GM21360 (cell line): ENCODE data around the gene CACNA1S.

Source experiments
- ATAC-seq: cut with Tn5 transposase; IDR thresholded peaks from one replicate; pipeline ENCODE4 v1.9.1; 2021; ENCODE audit warnings: mild to moderate bottlenecking, moderate library complexity; ENCODE audit not compliant: unreplicated experiment

The CACNA1S gene

DNA sequence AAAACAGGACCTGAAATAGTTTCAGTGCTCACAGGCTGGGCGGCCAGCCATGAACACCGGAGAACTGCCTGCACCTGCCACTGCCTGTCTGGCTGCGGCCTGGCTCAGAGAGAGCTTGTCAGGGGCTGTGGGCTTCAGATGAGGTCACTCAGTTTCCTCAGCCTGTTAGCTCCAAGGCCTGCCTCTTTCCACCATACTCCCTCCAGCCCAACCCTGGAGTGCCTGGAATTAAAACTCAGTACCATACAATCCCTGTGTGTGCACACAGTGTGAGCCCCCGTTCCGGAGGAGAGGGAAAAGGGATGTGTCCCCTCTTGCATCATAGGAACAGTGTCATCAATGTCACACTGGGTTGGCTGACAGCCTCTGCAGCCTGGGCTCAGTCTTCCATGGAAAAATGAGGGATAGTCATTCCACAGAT, 16.2 kb downstream of the CACNA1S start:
- ATAC-seq, result no peak

DNA sequence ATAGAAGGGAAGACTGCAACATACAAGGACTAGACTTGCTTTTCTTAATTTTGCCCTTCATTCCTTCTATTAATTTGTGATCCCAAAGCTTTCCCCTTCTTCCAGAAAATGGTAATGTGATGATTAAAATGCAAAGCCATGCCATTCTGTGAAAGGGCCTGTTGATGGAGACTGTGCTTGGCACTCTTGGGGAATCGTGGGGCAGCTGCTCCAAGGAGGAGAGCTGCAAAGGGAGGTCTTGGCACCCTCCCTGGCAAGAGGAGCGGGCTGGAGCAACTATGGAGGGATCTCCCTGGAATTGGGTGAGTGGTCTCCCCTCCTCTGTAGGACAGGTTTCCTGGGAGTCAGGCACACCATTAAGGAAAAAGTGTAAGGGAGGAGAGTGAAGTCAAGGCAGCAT, 16.6 kb downstream of the CACNA1S start:
- ATAC-seq, result no peak

DNA sequence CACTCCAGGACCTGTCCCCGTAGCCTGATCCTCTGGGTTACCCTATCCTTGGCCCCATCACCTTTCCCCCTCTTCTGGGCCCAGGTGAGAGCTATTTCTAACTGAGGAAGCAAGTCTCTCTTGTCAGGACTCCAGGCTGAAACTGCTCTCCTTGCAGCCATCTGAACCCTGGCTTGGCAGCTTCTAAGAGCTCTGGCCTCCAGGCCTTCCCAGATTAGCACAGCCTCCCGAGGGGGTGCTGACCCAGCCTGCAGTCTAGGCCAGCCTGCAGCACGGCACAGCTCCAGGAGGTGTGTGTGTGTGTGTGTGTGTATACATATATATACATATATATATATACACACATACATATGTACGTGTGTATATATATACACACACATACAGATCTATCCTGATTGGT, 17.4 kb downstream of the CACNA1S start:
- no peak for ATAC-seq

DNA sequence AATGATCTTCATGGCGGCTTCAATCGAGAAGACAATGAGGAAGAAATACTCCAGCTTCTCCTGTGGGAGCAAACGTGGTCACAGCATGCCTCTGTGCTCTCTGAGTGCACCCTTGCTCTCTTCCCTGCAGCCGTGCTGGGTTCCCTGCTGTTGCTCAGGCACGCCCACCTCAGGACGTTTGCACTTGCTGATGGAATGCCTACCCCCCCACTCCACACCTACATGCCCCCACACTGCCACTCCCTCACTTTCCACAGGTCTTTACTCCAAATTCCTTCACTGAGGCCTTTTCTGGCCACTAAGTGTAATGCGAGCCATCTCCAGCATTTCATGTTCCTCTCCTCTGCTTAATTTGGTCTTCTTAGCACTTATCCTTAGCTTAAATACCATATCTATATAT, 18.3 kb downstream of the CACNA1S start:
- no peak for ATAC-seq

DNA sequence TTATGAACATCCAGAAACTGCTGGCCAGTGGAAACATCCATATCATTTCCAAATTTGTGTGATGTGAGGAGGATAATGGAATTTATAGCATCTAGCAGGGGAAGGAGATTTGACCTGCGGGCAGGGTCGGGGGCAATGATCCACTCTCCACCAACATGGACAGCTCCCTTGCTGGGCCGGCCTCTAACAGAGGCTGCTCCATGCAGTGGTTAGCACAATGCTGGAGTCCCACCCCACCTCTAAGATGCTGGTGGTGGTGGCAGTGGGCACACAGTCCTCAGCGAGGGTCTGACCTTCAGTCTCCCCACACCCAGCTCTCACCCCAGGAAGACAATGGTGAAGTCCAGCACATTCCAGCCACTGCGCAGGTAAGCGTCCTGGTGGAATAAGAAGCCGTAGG, 18.7 kb downstream of the CACNA1S start:
- ATAC-seq, result no peak

DNA sequence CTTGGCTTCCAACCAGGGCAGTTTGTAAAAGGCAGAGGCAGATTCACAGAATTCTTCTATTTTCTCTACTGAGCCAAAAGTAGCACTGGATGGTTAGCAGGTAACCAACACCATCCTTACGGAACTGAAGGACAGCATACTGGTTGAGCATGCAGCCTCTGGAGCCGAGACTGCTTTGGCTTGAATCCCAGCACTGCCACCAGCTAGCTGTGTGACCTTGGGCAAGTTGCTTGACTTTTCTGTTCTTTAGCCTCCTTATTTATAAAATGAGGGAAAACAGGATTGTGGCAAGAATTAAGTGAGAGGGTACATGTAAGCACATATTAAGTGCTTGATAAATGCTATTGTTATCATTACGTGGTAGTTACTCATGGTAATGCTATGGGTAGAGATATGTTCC, 19.5 kb downstream of the CACNA1S start:
- ATAC-seq, result no peak

DNA sequence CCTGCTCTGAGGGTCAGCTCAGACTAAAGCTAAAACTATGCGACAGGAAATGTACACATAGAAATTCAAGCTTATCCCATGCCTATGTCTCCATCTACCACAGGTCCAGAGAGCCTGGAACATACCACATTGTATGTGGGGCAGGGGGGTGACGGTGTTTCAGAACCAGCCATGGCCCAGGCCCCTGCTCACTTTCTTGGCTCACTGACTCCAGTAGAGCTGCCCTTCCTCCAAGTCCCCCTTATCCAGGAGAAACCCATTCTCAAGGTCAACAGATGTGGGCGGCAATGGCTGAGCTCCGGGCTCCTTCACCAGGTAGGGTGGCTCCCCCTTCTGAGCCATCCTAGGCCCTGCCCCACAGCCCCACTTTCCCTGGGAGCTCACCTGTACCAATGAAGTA, 21.0 kb downstream of the CACNA1S start:
- ATAC-seq, result no peak

DNA sequence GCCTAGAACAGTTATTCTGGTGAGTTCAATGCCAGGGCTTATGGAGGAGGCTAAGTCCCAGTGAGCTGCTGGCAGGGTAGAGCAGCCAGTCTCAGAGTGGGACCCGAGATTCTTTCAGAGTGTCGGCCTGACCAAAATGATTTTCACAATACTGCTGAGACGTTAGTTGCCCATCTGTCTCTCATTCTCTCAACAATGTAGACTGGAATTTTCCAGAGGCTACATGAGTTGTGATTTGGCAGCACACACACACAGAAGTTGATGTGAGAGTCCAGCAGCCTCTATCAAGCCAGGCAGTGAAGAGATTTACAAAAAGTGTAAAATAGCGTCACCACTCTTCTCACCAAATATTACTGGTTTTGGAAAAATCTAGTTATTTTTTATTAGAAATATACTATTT, 21.7 kb downstream of the CACNA1S start:
- ATAC-seq, result no peak

DNA sequence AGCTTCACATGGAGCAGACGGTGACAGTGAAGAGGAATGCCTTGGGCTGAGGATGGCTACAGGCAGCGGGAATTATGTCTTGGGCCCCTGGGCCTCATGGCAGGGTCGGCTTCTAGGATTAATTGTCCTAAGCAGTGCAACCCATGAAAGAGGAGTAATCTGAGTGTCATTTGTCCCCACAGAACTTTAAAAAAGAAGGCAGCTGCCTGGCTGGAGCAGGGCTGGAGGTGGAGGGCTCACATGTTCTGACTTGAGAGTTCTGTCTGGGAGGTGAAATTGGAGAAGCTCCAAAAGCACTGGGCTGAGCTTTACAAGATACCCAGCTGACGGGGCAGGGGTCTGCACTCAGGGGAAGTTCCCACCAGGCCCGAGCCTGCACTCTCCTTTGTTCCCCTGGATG, 22.6 kb downstream of the CACNA1S start:
- no peak for ATAC-seq

DNA sequence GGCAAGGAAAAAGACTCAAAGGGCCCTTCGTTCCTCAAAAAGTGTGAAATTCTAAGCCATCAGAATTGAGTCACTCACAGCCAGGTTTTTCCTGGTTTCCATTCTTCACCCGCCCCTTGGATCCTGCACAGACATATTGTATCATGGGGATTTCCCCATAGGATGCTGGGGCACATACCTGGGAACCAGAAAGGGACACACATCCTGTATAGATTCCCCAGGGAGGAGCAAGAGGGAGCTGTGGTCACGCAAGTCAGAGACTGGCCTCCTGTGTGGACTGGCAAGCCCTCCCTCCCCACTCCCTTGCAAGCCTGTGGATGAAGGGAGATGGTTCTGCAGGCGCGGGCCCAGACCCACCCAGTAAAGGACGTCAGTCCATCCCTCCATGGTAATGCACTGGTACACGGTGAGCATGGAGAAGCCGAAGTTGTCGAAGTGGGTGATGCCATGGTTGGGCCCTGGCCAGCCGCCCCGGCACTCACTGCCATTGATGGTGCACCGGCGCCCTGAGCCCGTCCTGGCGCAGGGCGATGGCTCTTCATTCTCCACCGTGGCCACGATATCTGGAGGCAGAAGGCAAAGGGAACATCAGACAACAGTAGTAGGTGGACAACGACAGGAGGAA, 23.2 kb downstream of the CACNA1S start:
- no peak for ATAC-seq

DNA sequence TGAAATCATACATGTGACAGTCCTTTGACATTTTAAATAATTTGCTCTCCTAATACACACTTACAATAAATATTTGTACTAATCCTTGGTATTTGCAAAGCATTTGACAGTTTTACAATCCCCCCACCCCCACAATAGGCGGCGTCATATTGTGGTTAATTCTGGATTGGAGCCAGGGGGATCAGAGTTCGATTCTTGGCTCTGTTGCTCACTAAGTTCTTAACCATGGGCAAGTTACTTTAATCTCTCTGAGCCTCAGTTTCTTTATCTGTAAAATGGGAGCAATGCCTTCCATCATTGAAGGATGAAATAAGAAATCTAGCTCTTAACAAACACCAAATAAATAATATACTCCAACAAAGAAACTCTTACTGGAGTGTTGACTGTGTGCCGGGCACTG, 23.8 kb downstream of the CACNA1S start:
- no peak for ATAC-seq

DNA sequence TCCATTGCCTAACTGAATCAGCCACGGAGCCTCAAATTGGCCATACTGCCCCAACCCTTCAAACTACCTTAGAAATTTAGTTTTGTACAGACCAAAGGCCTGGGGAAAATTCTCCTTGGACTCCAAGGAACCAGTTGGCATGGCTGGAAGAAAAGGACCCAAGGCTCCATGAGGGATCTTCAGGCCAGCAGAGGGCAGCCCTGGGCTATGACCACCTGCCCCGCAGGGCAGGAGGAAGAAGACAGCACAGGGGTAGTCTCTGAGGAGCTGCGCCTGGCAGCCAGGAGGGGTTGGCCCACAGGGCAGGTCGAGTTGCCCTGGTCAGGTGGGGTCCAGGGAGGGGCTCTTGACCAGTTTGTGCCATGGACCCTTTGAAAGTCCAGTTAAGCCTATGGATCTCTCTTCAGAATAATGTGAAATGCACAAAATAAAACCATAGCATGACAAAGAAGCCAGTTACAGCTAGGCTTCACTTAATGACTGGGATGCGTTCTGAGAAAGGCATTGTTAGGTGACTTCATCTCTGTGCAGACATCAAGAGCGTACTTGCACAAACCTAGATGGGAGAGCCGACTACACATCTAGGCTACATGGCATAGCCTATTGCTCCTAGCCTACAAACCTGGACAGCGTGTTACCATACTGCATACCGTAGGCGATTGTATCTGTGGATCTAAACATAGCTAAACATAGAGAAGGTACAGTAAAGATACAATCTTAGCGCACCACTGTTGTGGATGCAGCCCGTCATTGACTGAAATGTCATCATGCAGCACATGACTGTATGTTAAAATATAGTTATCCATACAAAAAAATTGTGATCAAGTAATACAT, 26.1 kb downstream of the CACNA1S start:
- no peak for ATAC-seq

DNA sequence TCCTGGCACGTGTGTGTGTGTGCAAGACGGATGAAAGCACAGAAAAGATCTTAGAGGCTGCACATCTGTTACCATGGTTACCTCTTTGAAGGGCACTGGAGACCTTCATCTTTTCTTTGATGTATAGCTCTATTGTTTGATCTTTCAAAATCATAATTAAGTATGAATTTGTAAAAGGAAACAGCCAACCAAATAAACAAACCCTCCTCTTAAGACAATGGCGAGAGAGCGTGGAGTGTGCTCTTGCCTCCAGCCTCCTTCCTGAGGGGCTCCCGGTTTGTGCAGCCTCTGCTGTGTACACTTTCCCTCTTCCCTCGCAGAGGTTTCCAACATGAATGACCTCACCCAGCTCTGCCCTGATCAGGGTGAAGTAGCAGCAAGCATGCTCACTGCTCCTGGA, 27.9 kb downstream of the CACNA1S start:
- ATAC-seq, result no peak

DNA sequence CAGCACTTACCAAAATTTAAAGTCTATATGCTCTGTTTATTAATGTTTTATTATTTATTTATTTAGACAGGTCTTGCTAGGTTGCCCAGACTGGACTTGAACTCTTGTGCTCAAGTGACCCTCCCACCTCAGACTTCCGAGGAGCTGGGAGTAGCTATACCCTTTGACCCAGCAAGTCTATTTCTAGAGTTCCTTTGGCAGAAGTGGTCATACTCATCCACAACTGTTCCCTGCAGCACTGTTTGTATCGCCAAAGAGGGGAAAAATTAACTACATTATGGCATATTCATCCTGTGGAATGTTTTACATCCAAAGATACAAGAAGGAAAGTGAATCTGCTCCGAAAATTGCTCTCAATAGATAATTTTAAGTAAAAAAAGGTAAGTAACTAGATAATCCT, 28.5 kb downstream of the CACNA1S start:
- ATAC-seq, result no peak

DNA sequence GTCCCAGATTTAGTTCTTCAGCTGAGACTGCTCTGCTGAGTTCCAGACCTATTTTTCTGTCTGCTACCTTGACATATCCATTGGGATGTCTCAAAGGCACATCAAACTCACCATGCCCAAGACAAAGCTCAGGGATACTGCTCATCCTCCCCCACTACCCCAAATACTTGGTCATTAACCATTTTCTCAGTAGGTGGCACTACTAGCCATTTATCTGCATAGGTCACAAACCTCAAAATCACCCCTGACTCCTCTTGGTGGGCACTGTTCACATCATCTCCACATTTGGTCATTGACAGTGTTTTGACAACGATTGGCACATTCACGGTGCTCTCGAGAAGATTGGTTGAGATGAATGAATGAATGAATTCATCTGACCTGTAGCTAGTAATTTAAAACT, 32.1 kb downstream of the CACNA1S start:
- ATAC-seq, result no peak

DNA sequence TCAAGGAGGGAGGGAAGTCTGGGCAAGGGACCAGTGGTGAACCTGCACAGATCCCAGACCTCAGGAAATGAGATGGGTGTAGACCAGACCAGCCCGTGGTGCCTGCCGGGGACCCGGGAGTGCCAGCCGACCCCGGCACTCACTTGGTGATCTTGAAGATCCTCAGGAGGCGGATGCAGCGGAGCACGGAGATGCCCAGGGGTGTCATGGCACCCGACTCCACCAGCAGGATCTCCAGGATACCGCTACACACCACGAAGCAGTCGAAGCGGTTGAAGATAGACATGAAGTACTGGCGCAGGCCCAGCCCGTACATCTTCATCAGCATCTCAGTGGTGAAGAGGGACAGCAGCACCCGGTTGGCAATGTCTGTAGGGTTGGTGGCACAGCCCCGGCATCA, 34.5 kb downstream of the CACNA1S start:
- ATAC-seq, result no peak

DNA sequence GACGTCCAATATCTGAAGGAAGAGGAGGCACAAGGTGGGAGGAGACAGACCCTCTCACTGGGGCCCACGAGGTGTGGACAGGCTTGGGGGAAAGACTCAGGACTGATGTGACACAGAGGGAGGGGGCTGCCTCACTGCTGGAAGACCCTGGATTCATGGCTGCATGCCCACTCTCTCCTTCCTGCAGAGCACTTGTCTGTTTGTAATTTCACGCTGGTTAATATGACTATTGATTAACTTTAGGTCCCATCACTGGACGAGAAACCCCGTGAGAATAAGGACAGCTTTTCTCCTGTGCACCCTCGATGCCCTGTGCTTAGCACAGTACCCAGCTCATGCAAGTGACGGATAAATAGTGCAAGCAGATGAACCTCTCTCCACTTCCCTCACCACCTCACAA, 35.1 kb downstream of the CACNA1S start:
- ATAC-seq, result no peak

DNA sequence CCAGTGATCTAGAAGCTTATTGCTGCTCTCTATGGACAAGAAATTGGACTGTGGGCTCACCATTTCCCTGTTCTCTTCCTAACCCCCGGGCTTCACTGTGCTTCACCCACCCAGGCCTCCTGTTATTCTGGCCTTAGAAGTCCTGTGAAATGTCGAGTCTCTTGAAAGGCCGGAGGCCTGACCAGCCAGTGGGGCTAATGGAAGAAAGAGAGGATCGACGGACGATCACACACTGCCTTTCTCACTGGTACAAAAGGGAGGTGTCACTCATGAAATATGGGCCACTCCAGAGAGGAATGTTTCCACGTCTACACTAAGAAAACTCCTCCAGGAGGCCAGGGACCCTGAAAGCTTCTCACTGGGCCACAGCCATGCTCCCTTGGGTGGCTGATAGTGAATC, 36.1 kb downstream of the CACNA1S start:
- no peak for ATAC-seq

DNA sequence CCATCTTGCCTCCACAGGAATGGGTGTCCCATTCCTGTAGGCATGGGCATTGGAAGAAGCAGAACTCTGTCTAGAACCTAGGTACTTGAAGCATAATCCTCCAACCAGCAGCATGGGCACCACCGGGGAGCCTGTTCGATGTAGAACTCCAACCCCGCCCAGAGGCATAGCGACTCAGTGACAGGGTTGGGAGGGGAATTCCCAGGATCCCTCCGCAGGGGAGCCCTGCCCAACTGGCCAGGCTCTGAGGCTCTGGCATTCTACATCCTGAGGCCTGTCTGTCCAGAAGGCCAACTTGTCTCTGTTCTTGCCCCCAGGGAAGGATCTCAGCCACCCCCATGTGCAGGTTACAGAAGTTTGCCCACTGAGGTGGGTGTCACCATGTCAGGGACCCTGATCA, 38.2 kb downstream of the CACNA1S start:
- no peak for ATAC-seq

DNA sequence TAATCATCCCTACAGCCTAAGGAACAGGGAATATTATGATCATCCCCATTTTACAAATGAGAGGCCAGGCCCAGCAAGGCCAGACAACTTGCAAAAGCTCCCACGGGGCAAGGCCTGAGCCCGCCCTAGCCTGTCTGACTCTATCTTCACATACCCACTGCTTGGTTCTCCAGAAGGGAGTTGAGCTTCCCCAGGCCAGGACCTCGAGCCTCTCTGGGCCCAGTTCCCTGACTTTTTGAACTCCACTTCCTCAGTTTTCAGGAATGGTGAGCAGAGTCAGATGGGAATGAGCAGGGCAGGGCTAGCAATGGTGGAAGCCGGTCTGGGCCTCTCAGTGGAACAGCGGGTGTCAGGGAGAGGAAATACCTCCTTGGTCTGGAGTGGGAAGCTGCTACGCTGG, 39.3 kb downstream of the CACNA1S start:
- ATAC-seq, result no peak

DNA sequence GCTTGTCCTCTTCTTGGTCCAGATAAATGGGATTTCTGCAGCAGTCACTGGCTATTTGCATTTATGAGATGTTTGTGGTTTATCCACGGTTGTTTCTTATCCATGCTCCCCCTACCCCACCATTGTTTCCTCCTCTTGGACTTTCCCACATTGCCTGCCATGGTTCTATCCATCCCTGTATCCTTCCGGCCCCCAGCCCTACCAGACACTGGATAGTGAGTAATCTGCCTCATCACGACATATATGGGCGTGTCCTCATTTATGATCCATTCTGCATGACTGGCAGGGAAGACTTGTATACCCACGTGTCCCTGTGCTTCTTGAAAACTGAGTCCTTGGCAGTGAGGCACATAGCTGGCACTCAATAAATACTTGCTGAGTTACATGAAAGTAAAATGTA, 40.1 kb downstream of the CACNA1S start:
- ATAC-seq, result no peak

DNA sequence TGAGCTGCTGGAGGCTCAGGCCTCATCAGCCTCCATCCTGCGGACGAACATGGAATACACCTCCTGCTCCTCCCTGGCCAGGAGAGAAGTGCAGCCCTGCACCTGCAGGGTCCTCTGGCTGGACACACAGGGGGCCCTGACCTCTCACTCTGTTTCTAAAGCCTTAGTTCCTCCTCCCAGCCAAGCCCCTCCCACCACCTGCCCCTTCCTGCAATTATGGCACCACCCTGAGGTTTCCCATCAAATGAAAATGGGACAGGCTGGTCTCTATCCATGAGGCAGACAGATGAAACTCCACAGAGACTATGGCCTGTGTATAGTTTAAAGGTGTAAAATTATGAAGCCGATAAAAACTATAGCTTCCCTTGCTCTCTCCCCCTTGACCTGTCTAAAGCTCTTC, 42.6 kb downstream of the CACNA1S start:
- no peak for ATAC-seq

DNA sequence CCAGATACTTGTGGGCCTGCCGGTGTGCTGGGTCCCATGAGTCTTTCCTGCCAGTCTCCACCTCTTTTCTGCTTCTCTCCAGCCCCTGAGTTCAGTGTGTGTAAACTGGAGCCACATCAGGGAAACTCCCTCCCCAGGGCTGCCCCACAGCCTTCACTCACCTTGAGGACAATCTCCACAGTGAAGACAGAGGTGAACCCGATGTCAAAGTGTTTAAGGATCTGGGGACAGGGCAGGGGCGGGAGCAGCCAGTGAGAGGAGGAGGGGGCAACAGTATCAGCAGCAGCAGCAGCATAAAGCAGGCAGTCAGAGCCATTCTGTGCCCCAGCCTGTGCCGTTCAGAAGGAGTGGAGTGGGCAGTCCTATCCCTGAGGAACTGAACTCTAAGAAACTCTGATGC, 43.2 kb downstream of the CACNA1S start:
- ATAC-seq, result no peak
